ENCODE measurements around the gene TRPV6. TPM values are rescaled to one million over a fixed set of nuclear protein-coding genes. Genes with fewer than 3 reads are reported as not detected.

The TRPV6 gene
- total RNA-seq, 2 experiments from 2014 or later: not detected

- DNase-seq: no peak
- Mint-ChIP-seq H3K27me3 (peaks cover 1% of the 10 kb centered on the region), H3K27ac (no peak overlapping the region), H3K9me3 (no peaks in the 10 kb centered on the region), H3K4me1 (ENCODE audit: low read depth) (no peaks in the 10 kb centered on the region), H3K36me3 (ENCODE audit: low read depth) (no peaks in the 10 kb centered on the region), H3K4me3 (no peak overlapping the region)
- ChIA-PET POLR2A (interaction anchor here (0.8 kb wide), 1 partner anchor 22 kb away, joined by 3 read pairs; no protein-coding TSS in a partner anchor), CTCF (interaction anchor here (1.0 to 1.2 kb wide), 3 partner anchors 15 to 321 kb away, joined by 3 read pairs; no protein-coding TSS in a partner anchor)
- TF ChIP-seq, protein P1, sequence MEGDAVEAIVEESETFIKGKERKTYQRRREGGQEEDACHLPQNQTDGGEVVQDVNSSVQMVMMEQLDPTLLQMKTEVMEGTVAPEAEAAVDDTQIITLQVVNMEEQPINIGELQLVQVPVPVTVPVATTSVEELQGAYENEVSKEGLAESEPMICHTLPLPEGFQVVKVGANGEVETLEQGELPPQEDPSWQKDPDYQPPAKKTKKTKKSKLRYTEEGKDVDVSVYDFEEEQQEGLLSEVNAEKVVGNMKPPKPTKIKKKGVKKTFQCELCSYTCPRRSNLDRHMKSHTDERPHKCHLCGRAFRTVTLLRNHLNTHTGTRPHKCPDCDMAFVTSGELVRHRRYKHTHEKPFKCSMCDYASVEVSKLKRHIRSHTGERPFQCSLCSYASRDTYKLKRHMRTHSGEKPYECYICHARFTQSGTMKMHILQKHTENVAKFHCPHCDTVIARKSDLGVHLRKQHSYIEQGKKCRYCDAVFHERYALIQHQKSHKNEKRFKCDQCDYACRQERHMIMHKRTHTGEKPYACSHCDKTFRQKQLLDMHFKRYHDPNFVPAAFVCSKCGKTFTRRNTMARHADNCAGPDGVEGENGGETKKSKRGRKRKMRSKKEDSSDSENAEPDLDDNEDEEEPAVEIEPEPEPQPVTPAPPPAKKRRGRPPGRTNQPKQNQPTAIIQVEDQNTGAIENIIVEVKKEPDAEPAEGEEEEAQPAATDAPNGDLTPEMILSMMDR (IDR thresholded peaks at IDR 0.05): no peak
- ATAC-seq: no peak
- intact Hi-C loops (cut with micrococcal nuclease): no loop called here
Measured at GRCh38 chr7:142894112-142894984, 8.8 kb upstream of the TRPV6 start.

DNA sequence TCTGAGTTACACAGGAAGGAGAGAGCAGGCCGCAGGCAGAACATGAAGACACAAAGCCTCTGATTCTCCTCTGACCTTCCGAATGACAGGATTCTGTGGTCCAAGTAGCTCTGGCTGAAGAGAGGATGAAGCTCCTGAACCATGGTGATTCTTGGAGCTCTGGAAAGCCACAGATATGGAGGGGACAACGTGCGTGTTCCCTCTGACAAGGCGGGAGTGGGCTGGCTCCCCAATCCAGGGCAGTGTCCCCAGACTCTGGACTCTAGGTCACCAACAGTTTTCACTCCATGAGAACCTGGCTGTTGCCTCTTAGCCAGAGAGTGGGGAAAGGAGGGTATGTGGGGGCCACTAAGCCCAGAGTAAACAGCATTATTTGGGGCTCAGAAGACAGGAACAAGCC is 7.4 kb upstream of the TRPV6 start:
- CTCF ChIA-PET: interaction anchor here (0.8 kb wide), 1 partner anchor 68 kb away, joined by 4 read pairs; no protein-coding TSS in a partner anchor
- POLR2A ChIA-PET: no interaction called here

DNA sequence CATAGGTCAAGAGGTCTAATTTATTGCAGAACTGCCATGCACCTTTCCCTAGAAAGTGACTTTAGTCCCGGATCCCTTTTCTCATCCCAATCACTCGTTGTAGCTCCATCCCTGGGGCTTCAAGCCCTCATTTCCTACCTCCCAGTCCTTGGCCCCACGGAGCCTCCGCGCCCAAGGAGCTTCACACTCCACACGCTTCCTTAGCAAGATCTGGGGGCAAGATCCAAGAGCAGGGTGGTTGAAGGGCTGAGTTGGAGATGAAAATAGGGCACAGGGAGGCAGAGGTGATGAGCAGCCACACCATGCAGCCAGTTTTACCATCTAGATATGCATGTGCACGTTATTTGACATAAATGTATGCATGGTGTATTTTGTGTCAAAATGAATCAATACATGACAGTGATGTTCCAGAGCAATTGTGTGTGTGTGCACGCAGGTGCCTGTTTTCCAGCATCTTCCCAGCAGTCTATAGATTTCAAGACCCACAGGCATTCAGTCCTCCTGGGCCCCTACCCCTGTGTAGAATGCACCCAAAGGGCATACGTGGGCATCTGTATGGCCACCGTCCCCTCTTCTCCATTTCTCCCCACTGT is 6.0 kb upstream of the TRPV6 start:
- H3K9me3 Mint-ChIP-seq: no peaks in the 10 kb centered on the region
- ChIA-PET POLR2A (no interaction called here), CTCF (interaction anchor here (1.3 kb wide), 1 partner anchor 112 kb away, joined by 3 read pairs; no protein-coding TSS in a partner anchor)
- no peak overlapping the region for H3K4me3 Mint-ChIP-seq
- peaks cover 1% of the 10 kb centered on the region for H3K27me3 Mint-ChIP-seq
- intact Hi-C loops (cut with micrococcal nuclease): no loop called here
- no peak overlapping the region for H3K27ac Mint-ChIP-seq
- no peaks in the 10 kb centered on the region for H3K36me3 Mint-ChIP-seq (ENCODE audit: low read depth)
- TF ChIP-seq, protein P1 (IDR thresholded peaks at IDR 0.05): no peak
- ATAC-seq: no peak
- DNase-seq: no peak
- no peaks in the 10 kb centered on the region for H3K4me1 Mint-ChIP-seq (ENCODE audit: low read depth)

More for the DNA sequence above, 7.4 kb upstream of the TRPV6 start:
- Mint-ChIP-seq H3K9me3 (no peaks in the 10 kb centered on the region), H3K27ac (no peak overlapping the region), H3K4me1 (ENCODE audit: low read depth) (no peaks in the 10 kb centered on the region), H3K27me3 (peaks cover 1% of the 10 kb centered on the region), H3K36me3 (ENCODE audit: low read depth) (no peaks in the 10 kb centered on the region), H3K4me3 (no peak overlapping the region)
- DNase-seq (no peak), ATAC-seq (no peak)
- TF ChIP-seq, protein P1 (IDR thresholded peaks at IDR 0.05): no peak
- intact Hi-C loops (cut with micrococcal nuclease): no loop called here

DNA sequence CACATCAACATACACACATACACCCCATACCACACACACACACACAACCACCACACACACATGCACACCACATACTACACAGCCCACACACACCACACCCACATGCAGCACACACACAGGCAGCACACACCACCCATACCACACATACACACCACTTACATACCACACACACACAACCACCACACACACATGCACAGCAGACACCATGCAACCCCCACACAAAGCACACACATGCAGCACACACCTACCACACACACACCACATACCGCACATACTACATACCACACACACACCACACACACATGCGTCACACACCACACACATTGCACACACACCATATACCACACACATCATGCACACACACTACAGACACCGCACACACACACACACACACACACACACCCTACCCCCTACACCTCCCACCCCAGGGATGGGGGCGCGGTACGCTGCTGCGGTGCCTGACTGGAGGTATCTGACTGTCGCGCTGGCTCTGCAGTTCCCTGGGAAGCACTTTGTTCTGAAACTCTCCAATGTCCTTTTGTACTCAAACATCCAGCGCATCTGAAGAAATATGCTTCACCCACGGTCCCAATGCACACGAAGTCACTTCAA is 5.4 kb upstream of the TRPV6 start:
- H3K36me3 Mint-ChIP-seq (ENCODE audit: low read depth): no peaks in the 10 kb centered on the region
- POLR2A ChIA-PET: no interaction called here
- H3K9me3 Mint-ChIP-seq: no peaks in the 10 kb centered on the region
- H3K4me3 Mint-ChIP-seq: no peak overlapping the region
- H3K4me1 Mint-ChIP-seq (ENCODE audit: low read depth): no peaks in the 10 kb centered on the region
- H3K27me3 Mint-ChIP-seq: peaks cover under 1% of the 10 kb centered on the region
- DNase-seq (no peak), ATAC-seq (no peak)
- TF ChIP-seq, protein P1 (IDR thresholded peaks at IDR 0.05): no peak
- intact Hi-C loops (cut with micrococcal nuclease): no loop called here
- no peak overlapping the region for H3K27ac Mint-ChIP-seq
- CTCF ChIA-PET: no interaction called here
